Measurements from ENCODE around the gene TCEANC2.

GRCh38 chr1:54134295-54134694, 80.9 kb downstream of the TCEANC2 start:
- TF ChIP-seq CTCF (IDR thresholded peaks at IDR 0.05) (no peak), EP300 (IDR thresholded peaks at IDR 0.05) (no peak), POLR2A (IDR thresholded peaks at IDR 0.05) (no peak)
